AG08396 (cell line): ENCODE results near the gene WFS1.

Experiments
- DNase-seq: peaks from one replicate; pipeline ENCODE4 v3.0.0; 2012; ENCODE audit warnings: low spot score, mixed read lengths

Gene WFS1

DNA sequence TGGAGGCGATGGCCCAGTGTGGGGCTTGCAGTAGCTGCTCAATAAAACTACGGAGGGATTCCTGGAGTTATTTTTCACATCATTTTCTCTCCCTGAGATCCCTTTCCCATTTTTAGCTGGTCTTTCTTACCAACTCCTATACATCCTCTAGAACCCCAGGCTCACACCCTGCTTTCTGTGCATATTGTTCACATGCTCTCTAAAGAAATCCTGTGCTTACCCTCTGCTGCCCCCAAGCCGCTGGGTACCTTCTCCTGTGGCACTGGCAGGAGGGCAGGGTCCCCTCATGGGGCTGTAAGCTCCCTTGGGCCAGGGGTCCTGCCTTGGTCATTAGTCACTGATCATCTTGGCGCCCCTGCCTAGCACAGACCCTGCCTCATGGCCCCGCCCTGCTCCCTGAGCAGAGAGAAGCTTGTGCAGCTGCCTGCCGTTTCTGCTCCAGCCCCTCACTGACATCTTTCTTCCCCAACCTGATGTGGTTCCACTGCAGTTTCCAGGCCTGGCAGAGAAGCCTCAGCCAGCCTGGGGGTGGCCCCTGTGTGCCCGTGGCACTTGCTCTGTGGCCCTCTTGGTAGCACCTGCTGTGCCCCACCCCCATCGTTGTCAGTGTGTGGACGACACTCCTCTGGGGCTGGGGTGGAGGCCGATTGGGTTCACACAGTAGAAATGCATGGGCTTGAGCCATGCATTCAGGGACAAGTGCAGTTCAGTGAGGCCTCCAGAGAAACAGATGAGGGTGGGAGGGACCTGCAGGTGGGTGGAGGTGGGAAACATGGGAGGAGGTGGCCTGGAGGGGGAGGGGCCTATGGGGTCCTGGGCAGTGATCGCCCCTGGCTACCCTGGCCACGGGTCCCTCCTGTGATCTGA, 69.5 kb downstream of the WFS1 start:
- no peak for DNase-seq

DNA sequence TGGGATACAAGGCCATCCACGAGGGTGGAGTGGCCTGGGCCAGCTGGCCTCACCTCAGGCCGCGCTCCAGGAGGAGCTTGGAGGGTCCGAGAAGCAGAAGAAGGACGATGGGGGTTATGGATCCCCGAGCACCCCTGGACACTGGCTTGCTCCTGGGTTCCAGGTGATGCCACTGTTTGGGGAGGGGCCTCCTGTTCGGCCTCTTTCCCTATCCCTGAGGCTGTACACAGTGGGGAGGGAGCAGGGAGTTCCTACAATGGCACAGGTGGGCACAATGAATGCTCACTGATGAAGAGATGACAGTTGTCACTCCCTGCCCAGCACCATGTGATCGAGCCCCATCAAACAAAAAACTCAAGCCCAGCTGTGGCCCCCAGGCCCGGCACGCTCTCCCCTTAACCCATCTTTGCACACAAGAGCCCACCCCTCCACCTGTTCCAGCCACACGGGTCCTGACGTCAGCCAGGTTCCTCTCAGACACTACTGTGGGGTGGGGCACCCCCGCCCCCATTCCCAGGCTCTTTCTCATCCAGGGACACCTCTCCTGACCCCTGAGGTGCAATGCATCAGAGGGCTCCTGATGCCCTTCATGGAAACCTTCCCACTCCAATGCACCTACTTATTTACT, 70.3 kb downstream of the WFS1 start:
- no peak for DNase-seq

DNA sequence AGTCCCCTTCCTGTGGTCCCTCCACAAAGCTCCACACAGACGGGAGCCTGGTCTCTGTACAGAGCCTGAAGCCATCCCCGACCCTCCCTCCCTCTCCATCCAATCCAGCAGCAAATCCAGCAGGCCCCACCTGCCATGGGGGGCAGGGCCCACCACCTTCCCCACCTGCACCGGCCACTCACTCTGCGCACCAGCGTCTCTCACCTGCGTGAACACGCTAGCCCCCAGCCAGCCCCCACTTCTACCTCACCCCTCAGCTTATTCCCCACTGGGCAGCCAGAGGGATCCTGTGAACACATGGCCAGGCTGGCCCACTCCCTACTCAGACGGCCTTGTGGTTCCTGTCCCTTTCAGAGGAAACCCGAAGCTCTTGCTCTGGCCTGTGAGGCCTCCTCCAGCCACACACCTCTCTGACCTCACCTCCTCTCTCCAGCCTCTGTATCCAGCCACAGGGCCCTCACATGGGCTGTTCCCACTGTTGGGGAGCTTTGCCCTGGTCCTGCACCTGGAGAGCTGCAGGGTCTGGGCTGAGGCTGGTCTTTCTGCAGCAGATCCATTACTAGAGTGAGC, 70.9 kb downstream of the WFS1 start:
- DNase-seq = no peak

DNA sequence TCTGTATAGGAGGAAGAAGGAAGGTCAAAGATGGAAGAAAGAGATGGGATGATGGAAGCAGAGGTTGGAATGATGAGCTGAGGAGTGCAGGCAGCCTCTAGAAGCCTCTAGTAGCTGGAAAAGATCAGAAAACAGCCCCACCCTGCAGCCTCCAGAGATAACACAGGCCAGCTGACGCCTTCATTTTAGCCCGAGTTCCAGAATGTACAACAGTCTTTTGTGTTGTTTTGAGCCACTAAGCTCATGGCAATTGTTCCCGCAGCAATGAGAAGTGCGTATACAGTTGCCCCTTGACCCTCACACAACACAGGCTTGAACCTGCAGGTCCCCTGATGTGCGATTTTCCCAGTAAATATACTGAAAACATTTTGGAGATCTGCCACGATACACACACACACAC, 72.0 kb downstream of the WFS1 start:
- DNase-seq = no peak

DNA sequence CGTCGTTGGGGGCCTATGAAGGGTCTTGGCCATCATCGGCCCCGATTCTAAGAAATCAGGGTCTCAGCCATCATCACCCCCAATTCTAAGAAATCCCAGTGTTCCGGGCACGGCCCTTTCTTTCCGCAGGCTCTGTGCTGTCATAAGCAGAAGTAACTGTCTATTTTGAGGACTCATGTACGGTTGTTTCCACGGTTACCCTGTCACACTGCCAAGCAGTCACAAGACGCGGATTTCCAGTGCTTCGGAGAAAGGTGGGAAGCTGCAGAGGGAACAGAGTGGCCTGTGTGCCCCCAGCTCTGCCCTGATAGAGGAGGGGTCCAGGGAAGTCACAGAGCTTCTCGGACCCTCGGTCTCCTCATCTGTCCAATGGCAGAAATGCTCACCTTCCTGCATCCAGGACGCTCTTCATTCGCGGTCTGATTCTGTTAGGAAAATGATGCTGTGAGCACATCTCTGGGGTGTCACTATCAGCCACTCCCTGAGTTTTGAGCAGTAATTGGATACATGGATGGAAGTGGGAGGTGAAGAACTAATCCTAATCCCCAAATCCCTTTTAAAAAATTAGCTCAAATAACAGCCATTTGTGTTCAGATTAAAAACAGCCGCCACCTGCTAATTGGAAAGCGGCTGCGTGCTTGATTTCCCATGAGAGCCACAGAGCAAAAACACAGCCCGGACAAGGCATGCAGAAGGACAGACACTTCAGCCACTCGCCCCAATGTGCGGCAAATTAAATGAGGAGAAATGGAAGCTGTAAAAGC, 73.1 kb downstream of the WFS1 start:
- no peak for DNase-seq

DNA sequence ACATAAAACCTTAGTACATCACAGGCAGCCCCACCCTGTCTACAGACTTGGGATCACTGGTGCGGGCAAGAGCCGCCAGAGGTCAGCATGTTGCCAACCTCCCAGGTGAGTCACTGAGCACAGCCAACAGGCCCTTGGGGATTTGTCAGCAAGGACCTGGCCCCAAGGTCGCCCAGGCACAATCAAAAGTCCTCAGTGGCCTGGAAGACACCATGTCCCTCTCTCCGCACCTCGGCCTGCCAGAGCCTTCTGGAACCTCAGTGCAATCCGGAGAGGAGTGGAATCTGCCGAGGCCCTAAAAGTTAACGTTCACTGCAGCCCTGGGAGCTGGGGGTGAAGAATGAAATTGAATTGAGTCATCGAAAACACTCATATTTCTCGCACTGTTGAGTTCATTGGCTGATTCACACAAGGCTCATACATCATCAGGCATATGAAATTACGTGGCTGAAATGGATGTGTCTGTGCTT, 74.3 kb downstream of the WFS1 start:
- peak; percentile 55 for DNase-seq

DNA sequence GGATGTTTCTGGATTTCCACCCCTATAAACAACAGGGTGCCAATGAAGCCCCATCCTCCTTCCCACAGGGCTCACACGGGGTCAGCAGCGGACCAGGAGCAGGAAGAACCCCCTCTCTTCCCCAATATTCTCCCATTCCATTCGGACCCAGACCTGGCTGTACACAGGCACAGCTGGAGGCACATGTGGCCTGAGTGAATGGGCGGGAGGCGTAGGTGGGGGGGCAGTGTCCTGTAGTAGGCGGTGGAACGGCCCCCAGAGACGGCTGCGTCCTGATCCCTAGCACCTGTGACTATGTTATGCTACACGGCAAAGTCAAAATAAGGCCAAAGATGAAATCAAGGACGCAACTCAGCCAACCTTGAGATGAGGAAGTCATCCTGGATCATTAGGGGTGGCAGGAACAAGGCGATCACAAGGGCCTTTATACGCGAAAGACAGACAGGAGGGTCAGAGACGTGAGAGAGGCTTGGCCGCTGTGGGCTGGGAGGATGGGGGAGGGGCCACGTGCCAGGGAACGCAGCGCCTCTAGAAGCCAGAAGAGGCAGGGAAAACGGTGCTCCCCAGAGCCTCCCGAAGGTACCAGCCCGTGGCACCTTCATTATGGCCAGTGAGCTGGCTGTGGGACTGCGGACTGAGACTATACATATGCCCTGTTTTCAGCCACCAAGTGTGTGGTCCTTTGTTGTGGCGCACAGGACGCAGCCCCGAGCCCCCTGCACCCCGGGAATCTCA, 75.6 kb downstream of the WFS1 start:
- no peak for DNase-seq

DNA sequence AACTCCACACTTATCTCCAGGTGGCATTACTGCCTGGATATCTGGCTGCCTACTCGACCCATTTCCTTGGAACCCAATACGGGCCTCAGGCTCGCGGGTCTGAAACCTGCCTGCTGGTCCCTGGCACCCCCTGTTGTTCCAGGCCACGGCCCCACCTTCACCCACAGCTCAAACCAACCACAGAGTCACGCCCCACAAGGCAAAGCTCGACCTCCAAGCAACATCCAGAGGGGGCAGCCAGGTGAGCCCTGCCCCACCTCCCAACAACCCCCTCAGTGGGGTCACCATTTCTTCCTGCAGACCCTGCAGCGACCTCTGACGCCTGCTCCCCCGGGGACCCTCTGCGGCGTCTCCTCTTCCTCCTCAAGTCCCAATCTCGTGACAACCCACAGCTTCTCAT, 76.2 kb downstream of the WFS1 start:
- DNase-seq = no peak

DNA sequence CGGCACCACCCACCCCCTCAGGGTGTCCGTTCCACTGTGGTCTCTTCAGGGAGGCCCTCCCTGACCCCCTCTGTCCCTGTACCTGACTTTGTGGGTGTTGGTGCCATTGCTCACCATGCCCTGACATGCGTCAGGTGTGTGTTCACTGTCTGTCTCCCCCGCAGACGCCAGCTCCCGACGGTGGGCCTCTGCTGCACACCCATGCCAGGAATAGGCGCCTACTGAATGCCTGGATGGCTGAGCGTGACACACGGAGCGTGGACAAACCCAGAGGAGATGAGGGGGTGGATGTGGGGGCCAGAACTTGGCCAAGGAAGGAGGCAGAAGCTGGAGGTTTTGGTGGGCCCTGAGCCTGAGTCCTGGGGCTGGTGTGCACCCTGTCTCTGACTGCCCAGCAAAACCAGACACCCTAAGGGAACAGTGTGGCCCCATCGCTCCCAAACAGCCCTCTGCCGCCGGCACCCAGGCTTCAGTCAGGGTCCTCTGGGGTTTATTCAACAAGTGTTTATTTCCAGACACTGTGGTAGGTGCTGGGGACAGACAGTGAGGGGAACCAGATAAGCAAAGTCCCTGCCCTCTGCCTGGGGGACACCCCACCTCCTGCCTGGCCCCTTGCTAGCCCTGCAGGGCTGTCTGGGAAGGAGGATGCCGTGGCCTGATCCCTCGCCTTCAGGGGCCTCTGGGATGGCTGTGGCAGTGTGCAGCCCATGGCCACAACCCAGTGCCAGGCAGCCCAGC, 76.9 kb downstream of the WFS1 start:
- no peak for DNase-seq

DNA sequence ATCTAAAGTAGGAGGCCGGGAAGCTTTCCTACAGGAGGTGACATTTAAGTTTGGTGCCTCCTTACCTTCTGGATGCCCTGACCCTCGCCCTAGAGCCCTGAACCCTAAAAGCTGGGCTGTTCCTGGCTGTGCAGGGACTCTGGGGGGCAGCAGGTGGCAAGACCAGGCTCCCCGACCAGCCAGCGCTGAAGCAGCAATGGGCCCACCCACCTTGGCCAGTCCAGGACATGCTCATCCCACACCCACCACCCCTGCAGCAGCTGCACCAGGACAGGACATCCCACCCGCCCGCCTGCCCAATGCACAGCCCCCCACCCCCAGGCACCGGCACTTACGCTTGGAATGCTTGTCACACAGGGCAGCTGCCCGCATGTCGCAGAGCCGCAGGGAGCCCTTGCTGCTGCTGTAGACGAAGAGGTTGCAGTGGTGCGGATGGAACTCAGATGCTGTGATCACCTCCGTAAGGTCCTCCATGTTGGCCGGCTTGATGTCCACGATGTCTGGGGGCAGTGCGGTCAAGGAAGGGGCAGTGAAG, 77.9 kb downstream of the WFS1 start:
- DNase-seq = no peak

DNA sequence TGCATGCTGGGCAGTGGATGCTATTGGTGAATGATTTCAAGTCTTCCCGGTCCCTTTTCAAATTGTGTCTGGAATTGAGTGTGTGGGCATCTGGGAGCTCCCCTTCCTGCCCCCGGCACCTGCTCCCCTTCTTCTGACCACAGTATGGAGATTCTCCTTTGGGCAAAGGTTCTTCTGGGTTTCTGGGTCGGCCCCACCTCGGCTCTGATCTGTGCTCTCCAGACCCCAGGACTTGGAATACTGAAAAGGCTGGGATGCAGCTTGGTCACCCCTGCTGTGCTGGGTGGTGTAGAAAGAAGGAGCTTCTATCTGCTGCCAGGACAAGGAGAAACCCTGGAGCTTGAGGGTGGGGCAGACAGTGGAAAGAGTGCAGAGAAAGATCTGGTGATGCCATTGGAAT, 78.8 kb downstream of the WFS1 start:
- no peak for DNase-seq

DNA sequence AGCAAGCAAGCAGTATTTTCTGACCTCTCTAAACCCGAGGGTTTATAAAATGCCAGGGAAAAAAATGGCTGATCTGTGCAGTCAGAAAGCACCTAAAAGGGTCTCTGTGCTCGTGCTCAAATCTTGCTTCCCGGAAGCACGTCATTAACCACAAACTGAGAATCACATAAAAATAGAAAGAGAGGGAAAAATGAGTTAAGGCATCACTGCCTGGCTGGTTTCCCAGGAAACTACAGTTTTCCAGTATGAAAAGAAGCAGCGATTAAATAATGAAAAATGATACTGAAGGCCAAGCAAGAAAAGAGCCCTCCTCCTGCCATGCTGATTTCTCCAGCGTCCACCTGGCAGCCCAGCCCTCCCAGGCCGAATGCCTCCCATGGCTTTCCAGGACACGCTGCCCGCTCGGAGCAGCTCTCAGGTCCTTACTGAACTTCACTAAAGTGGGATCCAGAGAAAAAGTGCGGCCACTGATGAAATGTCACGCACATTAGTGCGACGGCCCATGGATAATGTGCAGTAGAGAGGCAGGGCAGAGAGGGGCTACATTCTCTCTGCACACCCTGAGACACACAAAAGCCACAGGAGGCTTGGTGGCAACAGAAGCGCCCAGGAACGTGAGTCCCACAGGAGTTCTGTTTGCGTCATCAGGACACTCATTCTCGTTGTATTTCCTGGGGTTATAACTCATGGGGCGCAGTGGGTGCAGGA, 80.4 kb downstream of the WFS1 start:
- DNase-seq = no peak

DNA sequence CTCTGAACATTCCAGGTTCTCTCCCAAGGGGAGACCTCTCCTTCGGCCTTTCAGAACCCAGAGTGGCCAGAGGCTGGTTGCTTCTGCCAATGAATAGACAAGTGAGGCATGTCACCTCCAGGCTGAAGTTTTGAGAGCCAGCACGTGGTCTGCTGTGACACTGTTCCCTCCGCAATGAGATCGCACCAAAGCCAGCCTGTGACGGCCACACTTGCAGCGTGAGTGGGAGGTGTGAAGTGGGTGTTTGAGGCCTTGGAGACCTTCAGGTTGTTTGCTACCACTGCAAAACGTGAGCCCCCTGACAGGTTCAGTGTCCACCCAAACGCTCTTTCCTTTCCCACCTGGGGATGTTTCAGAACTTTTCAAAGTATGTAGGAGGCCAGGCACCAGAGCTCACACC, 81.0 kb downstream of the WFS1 start:
- DNase-seq = no peak

DNA sequence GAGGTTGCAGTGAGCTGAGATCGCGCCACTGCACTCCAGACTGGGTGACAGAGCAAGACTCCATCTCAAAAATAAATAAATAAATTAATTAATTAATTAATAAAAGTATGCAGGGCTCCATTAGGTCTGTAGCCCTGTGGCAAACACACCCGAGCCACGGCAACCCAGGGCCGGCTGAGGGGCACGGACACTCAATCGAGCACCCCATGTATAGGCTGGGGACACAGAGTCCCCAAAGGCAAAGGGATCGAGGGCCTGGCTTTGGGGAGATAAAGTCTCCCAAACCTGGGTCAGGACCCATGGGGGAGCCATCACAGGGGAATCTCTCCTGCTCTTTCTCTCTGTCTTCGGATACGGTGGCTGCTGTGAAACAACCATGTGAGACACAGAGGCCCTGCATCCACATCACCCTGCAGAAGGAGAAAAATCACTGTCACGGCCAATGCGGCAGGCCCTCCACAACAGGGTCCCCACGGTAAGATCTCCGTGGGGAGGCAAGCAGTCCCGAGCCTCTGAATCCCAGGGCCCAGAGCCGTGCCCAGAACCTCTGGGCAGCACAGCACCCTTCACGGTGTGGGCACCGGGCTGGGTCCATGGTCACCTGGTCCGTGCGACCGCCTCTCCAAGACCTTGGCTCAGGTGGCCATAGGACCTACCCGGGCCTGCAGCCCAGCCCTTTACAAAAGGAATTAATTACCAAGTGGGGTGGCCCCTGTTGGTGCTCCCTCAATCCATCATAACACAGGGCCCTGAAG, 81.8 kb downstream of the WFS1 start:
- DNase-seq = no peak

DNA sequence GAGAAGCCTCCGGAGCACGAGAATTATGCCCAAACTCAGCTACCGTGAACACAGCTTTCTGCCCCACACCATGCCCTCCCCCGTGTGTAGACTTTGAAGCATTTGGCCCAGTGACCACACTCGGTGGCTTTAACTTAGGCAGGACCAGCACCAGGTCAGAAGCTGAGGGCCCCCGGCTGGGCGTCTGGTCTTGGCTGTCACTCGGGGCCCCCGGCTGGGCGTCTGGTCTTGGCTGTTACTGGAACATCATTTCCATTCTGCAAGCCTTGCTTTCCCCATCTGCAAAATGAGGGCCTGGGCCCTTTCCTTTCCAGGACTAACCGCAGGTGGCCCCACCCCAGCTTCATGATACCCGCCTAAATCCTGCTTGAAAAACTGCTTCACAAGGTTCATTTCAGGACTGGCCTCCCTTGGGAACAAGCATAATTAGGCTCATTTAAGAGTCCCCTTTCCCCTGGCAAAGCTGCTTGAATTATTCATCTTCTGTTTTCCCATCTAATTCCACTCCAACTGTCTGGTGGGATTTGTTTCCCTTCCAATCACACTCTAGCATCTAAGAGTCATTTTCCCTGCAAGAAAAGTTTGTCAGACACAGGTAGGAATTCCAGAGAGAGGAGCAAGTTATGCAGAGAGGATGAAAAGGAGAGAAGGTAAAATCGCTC, 82.5 kb downstream of the WFS1 start:
- no peak for DNase-seq
